ENCODE data around the gene GJC2.

The GJC2 gene

DNA sequence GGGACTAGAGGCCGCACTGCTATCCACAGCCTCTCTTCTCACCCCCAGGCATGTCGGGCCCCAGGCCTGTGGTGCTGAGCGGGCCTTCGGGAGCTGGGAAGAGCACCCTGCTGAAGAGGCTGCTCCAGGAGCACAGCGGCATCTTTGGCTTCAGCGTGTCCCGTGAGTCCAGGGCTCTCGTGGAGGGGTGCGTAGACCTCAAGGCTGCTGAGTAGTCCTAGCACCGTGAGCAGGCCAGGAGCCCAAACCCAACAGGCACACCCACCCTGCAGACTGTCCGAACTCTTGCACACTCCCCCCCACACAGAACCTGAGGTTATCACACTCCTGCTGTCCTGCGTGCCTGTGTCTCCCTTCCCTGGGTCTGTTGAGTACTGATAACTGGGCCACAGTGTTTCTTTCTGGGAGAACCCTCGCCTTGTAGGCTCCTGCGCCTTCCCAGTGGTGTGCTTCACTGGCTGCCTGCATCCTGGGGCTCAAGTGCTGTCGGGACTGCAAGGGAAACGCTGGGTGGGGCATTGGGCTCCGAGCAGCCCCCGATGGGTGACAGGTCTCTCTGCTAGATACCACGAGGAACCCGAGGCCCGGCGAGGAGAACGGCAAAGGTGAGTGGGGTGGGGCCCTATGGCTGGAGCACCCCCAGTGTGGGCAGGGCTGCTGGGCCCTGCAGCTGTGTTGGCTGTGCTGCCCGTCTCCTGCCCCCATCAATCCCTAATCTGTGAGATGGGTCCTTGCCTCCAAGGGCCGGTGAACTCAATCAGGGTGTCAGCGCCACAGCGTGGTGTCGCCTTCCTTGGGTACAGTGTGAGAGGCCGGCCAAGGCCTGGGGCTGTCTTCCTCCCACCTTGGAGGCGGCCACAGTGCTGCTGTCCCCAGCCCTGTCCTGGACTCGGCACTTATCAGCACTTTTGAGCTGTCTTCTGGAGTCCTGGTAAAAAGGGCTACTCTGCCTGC lies 4.0 kb upstream of the GJC2 start:
- no peak overlapping the region for H3K4me3 ChIP-seq (ENCODE audit: low read depth, low read length)
- DNase-seq (ENCODE audit: low read depth) = no peak
- TF ChIP-seq, protein P1, sequence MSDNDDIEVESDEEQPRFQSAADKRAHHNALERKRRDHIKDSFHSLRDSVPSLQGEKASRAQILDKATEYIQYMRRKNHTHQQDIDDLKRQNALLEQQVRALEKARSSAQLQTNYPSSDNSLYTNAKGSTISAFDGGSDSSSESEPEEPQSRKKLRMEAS (IDR thresholded peaks at IDR 0.05; ENCODE audit: low read depth, low read length) = no peak
- TF ChIP-seq MYC (IDR thresholded peaks at IDR 0.05; ENCODE audit: low read depth, low read length) = no peak
- TF ChIP-seq, protein P2, sequence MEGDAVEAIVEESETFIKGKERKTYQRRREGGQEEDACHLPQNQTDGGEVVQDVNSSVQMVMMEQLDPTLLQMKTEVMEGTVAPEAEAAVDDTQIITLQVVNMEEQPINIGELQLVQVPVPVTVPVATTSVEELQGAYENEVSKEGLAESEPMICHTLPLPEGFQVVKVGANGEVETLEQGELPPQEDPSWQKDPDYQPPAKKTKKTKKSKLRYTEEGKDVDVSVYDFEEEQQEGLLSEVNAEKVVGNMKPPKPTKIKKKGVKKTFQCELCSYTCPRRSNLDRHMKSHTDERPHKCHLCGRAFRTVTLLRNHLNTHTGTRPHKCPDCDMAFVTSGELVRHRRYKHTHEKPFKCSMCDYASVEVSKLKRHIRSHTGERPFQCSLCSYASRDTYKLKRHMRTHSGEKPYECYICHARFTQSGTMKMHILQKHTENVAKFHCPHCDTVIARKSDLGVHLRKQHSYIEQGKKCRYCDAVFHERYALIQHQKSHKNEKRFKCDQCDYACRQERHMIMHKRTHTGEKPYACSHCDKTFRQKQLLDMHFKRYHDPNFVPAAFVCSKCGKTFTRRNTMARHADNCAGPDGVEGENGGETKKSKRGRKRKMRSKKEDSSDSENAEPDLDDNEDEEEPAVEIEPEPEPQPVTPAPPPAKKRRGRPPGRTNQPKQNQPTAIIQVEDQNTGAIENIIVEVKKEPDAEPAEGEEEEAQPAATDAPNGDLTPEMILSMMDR (IDR thresholded peaks at IDR 0.05; ENCODE audit: low read depth, low read length) = no peak
- no peak for TF ChIP-seq POLR2A (IDR thresholded peaks at IDR 0.05; ENCODE audit: extremely low read depth, insufficient read length)

DNA sequence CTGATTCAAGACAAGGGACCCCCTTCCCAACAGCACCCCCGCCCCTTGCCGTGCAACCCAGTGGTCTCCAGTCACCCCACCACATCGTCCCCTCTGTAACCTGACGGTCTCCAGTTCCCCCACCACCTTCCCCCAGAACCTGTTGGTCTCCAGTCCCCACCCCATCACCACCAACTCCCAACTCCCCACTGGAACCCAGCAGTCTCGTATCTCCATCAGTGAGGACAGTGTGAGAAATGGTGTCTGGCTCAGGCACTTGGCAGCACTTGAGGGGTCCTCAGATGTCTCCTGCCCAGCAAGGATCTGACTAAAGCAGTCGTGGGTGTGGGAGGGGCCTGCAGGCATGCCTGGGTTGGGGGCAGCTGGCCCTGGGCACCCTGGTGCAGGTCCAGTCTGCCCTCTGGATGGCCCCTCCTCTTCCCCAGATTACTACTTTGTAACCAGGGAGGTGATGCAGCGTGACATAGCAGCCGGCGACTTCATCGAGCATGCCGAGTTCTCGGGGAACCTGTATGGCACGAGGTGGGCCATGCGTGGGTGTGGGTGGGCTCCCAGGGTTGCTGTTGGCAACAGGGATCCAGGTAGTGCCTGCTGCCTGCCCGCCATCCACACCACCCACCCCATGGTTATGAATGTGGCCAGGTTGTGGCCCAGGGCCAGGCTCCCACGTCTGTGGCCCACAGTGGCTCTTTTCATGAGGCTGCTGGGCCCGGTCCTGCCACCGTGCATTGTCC lies 3.1 kb upstream of the GJC2 start:
- TF ChIP-seq, protein P1 (IDR thresholded peaks at IDR 0.05; ENCODE audit: low read depth, low read length) = no peak
- TF ChIP-seq POLR2A (IDR thresholded peaks at IDR 0.05; ENCODE audit: extremely low read depth, insufficient read length) = no peak
- TF ChIP-seq MYC (IDR thresholded peaks at IDR 0.05; ENCODE audit: low read depth, low read length) = no peak
- TF ChIP-seq, protein P2 (IDR thresholded peaks at IDR 0.05; ENCODE audit: low read depth, low read length) = no peak
- H3K4me3 ChIP-seq (ENCODE audit: low read depth, low read length) = no peak overlapping the region
- no peak for DNase-seq (ENCODE audit: low read depth)

DNA sequence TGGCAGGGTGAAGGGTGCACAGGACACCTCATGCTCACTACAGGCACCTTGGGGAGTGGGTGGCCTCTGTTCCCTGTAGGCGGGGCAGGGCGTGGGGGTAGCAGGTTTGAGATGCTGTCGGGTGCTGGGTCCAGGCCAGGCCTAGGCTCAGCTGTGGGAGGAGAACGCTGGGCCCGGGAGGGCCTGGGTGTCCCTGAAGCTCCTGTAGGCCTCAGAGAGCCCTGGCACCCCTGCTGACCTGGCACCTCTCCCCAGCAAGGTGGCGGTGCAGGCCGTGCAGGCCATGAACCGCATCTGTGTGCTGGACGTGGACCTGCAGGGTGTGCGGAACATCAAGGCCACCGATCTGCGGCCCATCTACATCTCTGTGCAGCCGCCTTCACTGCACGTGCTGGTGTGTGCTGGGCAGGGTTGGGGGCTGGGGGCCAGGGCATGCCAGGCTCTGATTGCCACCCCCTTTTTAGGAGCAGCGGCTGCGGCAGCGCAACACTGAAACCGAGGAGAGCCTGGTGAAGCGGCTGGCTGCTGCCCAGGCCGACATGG lies 2.5 kb upstream of the GJC2 start:
- no peak overlapping the region for H3K4me3 ChIP-seq (ENCODE audit: low read depth, low read length)
- TF ChIP-seq, protein P1 (IDR thresholded peaks at IDR 0.05; ENCODE audit: low read depth, low read length) = no peak
- TF ChIP-seq, protein P2 (IDR thresholded peaks at IDR 0.05; ENCODE audit: low read depth, low read length) = no peak
- TF ChIP-seq POLR2A (IDR thresholded peaks at IDR 0.05; ENCODE audit: extremely low read depth, insufficient read length) (no peak), MYC (IDR thresholded peaks at IDR 0.05; ENCODE audit: low read depth, low read length) (no peak)
- DNase-seq (ENCODE audit: low read depth) = no peak

DNA sequence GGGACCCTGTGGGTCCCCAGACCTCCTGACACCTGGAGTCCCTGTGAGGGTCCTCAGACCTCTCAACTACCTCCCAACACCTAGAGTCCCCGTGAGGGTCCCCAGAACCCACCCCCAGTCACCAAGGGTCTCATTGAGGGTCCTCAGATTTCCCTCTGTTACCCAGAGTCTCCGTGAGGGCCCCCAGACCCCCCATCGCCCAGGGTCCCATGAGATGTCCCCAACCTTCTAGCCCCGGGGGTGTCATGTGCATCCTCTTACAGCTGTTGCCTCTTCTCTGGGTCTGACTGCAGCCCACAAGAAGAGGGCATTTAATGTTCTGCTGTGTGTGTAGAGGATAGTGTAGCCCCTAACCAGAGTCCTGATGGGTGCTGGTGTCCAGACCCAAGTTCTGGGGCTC lies 2.0 kb upstream of the GJC2 start:
- TF ChIP-seq MYC (IDR thresholded peaks at IDR 0.05; ENCODE audit: low read depth, low read length) = no peak
- no peak for DNase-seq (ENCODE audit: low read depth)
- H3K4me3 ChIP-seq (ENCODE audit: low read depth, low read length) = no peak overlapping the region

DNA sequence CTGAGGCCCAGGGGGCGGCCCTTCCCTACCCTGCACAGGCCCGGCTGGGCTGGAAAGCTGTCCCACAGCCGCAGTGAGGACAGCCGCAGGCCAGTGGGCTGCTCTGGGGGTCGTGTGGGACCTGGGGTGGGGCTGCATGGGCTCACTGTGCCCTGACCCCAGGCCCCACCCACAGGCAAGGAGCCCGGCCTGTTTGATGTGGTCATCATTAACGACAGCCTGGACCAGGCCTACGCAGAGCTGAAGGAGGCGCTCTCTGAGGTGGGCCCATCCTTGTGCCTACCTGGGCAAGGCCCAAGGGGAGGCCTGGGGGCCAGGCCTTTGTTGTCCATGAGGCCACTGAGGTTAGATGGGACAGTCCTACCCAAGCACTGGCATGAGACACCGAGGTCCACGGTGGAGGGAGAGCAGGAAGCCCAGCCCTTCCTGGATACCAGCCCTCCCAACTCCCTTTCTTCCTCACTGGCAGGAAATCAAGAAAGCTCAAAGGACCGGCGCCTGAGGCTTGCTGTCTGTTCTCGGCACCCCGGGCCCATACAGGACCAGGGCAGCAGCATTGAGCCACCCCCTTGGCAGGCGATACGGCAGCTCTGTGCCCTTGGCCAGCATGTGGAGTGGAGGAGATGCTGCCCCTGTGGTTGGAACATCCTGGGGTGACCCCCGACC lies 1.4 kb upstream of the GJC2 start:
- no peak overlapping the region for H3K4me3 ChIP-seq (ENCODE audit: low read depth, low read length)
- no peak for DNase-seq (ENCODE audit: low read depth)
- TF ChIP-seq, protein P2 (IDR thresholded peaks at IDR 0.05; ENCODE audit: low read depth, low read length) = no peak
- TF ChIP-seq MYC (IDR thresholded peaks at IDR 0.05; ENCODE audit: low read depth, low read length) = no peak
- TF ChIP-seq, protein P1 (IDR thresholded peaks at IDR 0.05; ENCODE audit: low read depth, low read length) = no peak
- TF ChIP-seq POLR2A (IDR thresholded peaks at IDR 0.05; ENCODE audit: extremely low read depth, insufficient read length) = no peak

Measured in NB4 (cell line).